GM12878 (cell line): Measurements from ENCODE around the gene KRTAP9-2. TPM values are rescaled to one million over a fixed set of nuclear protein-coding genes. Genes with fewer than 3 reads are reported as not detected.

Experiments used
- ATAC-seq: fragments of 200-7000 bp; cut with Tn5 transposase; 3 replicates; pipeline ENCODE4 v1.9.1; 2020; ENCODE audit warnings: mild to moderate bottlenecking, moderate library complexity
- BruUV-seq: library from RNA; stranded (reverse); fragments of 400-500 nt; replicated peaks from 2 replicates; lab custom pipeline; 2021; lab: Mats Ljungman, UMichigan
- CTCF ChIA-PET: fragments of 300-600 bp; sonication (Branson Sonifier 250); formaldehyde crosslinking; extraction: SDS; loops from one replicate; lab custom pipeline; 2021; ENCODE audit warnings: inconsistent platforms; lab: Yijun Ruan, JAX
- POLR2A ChIA-PET: fragments of 350-600 bp; formaldehyde crosslinking; extraction: SDS; loops from one replicate; lab custom pipeline; 2021; ENCODE audit warnings: inconsistent platforms; lab: Charles Lee
- RAD21 ChIA-PET: fragments of 300-600 bp; sonication (Branson Sonifier 250); formaldehyde crosslinking; loops from one replicate; lab custom pipeline; 2023; ENCODE audit warnings: antibody characterized with exemption; ENCODE audit not compliant: unreplicated experiment; lab: Charles Lee
- SMC1A ChIA-PET: fragments of 300-600 bp; sonication (Branson Sonifier 250); formaldehyde crosslinking; loops from one replicate; lab custom pipeline; 2023; ENCODE audit not compliant: unreplicated experiment, uncharacterized antibody; lab: Charles Lee
- DNase-seq: peaks from one replicate; pipeline ENCODE4 v3.0.0-alpha.2; 2011; ENCODE audit warnings: low read depth, low spot score
- FAIRE-seq: peaks from 3 replicates; lab custom pipeline; 2011; peaks lifted over from hg19 to GRCh38; lab: Jason Lieb, UNC
- H2AFZ ChIP-seq: 2 replicates; pipeline ENCODE4 v1.6.0; 2011; ENCODE audit warnings: low read depth, low read length, control low read depth; ENCODE audit not compliant: control insufficient read depth
- H3K27ac ChIP-seq: 2 replicates; pipeline ENCODE4 v1.5.1; 2011; ENCODE audit warnings: control low read depth; ENCODE audit not compliant: control insufficient read depth, insufficient read depth
- H3K27me3 ChIP-seq, 2 experiments: replicated peaks in 1 of 2; 2 replicates each; pipeline versions ENCODE4 v1.6.0 to v1.6.1; 2011; ENCODE audit warnings: low read length in 1 of 2; ENCODE audit not compliant: control insufficient read depth in 2 of 2, insufficient read depth in 2 of 2
- H3K36me3 ChIP-seq, 2 experiments: 2 replicates each; pipeline ENCODE4 v1.5.1; 2011; ENCODE audit warnings: low read length in 1 of 2; ENCODE audit not compliant: control insufficient read depth in 2 of 2, insufficient read depth in 2 of 2
- H3K4me1 ChIP-seq: 2 replicates; pipeline ENCODE4 v1.6.1; 2011; ENCODE audit warnings: mild to moderate bottlenecking, low read length, moderate library complexity, mixed read lengths; ENCODE audit not compliant: control insufficient read depth, insufficient read depth
- H3K4me2 ChIP-seq: 2 replicates; pipeline ENCODE4 v1.6.0; 2011; ENCODE audit warnings: control low read depth; ENCODE audit not compliant: control insufficient read depth, insufficient read depth
- H3K4me3 ChIP-seq: fragments of 200-600 bp; sonication (generic); 2 replicates; pipeline ENCODE4 v1.5.1; 2016
- H3K79me2 ChIP-seq: 2 replicates; pipeline ENCODE4 v1.6.0; 2011; ENCODE audit warnings: low read length; ENCODE audit not compliant: control insufficient read depth, insufficient read depth
- H3K9ac ChIP-seq: 2 replicates; pipeline ENCODE4 v1.8.0; 2011; ENCODE audit warnings: low read length, control low read depth, mixed read lengths; ENCODE audit not compliant: control insufficient read depth, insufficient read depth
- H3K9me3 ChIP-seq: replicated peaks from 3 replicates; pipeline ENCODE4 v1.5.1; 2011; ENCODE audit warnings: mild to moderate bottlenecking, low read length; ENCODE audit not compliant: control insufficient read depth, insufficient read depth
- H4K20me1 ChIP-seq: 2 replicates; pipeline ENCODE4 v1.6.0; 2011; ENCODE audit not compliant: control insufficient read depth, insufficient read depth
- CEBPZ ChIP-seq: fragments of 150-350 bp; IDR thresholded peaks from 2 replicates; pipeline ENCODE4 v1.6.1; 2016; ENCODE audit warnings: low read depth, low read length
- ETV6 ChIP-seq, 2 experiments: fragments of 450-650 bp in 1 of 2; IDR thresholded peaks in 1 of 2; conservative IDR thresholded peaks in 1 of 2; 2 replicates each; pipeline ENCODE4 v1.6.1; 2014; ENCODE audit warnings: antibody characterized with exemption in 1 of 2, borderline replicate concordance in 1 of 2, low read depth in 1 of 2, mild to moderate bottlenecking in 1 of 2, moderate library complexity in 1 of 2
- HCFC1 ChIP-seq: fragments of 150-350 bp; IDR thresholded peaks from 2 replicates; pipeline ENCODE4 v1.6.1; 2014; ENCODE audit warnings: low read length
- KAT2A ChIP-seq: conservative IDR thresholded peaks from 2 replicates; pipeline ENCODE4 v1.6.1; 2011; ENCODE audit warnings: low read depth, low read length; ENCODE audit not compliant: control insufficient read depth
- RCOR1 ChIP-seq: conservative IDR thresholded peaks from 2 replicates; pipeline ENCODE4 v1.6.1; 2012; ENCODE audit warnings: low read depth, low read length, improper control_type of control experiment
- SMAD1 ChIP-seq: fragments of 450-650 bp; IDR thresholded peaks from 2 replicates; pipeline ENCODE4 v1.6.1; 2018; ENCODE audit warnings: mild to moderate bottlenecking, low read depth; ENCODE audit not compliant: partially characterized antibody
- SMARCA5 ChIP-seq: fragments of 450-650 bp; IDR thresholded peaks from 2 replicates; pipeline ENCODE4 v1.6.1; 2017; ENCODE audit warnings: mild to moderate bottlenecking
- SREBF2 ChIP-seq: IDR thresholded peaks from 2 replicates; pipeline ENCODE4 v1.6.1; 2012; ENCODE audit warnings: mild to moderate bottlenecking, low read length
- TCF3 ChIP-seq: IDR thresholded peaks from 2 replicates; pipeline ENCODE4 v1.6.1; 2012; ENCODE audit warnings: low read depth, mild to moderate bottlenecking, low read length, borderline replicate concordance; ENCODE audit not compliant: insufficient read depth
- YBX1 ChIP-seq: fragments of 450-650 bp; IDR thresholded peaks from 2 replicates; pipeline ENCODE4 v1.6.1; 2016; ENCODE audit warnings: antibody characterized with exemption
- ZNF207 ChIP-seq: fragments of 450-650 bp; IDR thresholded peaks from 2 replicates; pipeline ENCODE4 v1.6.1; 2014; ENCODE audit warnings: antibody characterized with exemption, mild to moderate bottlenecking, borderline replicate concordance
- ZNF384 ChIP-seq: IDR thresholded peaks from 2 replicates; pipeline ENCODE4 v1.6.1; 2012; ENCODE audit warnings: low read depth, mild to moderate bottlenecking, low read length, improper control_type of control experiment, borderline replicate concordance
- ZNF592 ChIP-seq: fragments of 450-650 bp; IDR thresholded peaks from 2 replicates; pipeline ENCODE4 v1.6.1; 2017; ENCODE audit warnings: mild to moderate bottlenecking, moderate library complexity
- WGBS: methylation state at CpG from one replicate; pipeline ENCODE4 v1.1.6; 2016; ENCODE audit warnings: low lambda C conversion rate; ENCODE audit not compliant: insufficient replicate concordance, insufficient coverage; ENCODE audit errors: missing lambda C conversion rate; 5-methylcytosine and 5-hydroxymethylcytosine counted together
- in situ Hi-C: fragments of 300-500 bp; cut with MboI; formaldehyde crosslinking; loops from 9 replicates; pipeline ENCODE4 v1.14.3; 2018; ENCODE audit warnings: mixed read lengths
- intact Hi-C: fragments of 100-400 bp; cut with micrococcal nuclease; formaldehyde crosslinking; loops from one replicate; pipeline ENCODE4 v1.14.2; 2022; ENCODE audit not compliant: unreplicated experiment
- polyA plus RNA-seq, 11 experiments: library from polyadenylated mRNA; depleted of rRNA in 4 of 11; unstranded in 6 of 11; stranded (reverse) in 5 of 11; fragments of >200 nt; fragmentation: Nextera tagmentation in 4 of 11; fragmentation: Illumina TruSeq in 1 of 11; extraction: Ambion mirVana in 4 of 11; extraction: Trizol in 1 of 11; gene quantifications; 1 replicate in 1 of 11; 2 replicates in 10 of 11; pipeline versions ENCODE4 v1.2.1 to v1.2.3, GENCODE V29; 2011 to 2016; ENCODE audit warnings: inconsistent platforms in 2 of 11, missing spikeins in 2 of 11, low read depth in 1 of 11
- total RNA-seq, 4 experiments: library from RNA; depleted of rRNA in 3 of 4; stranded (reverse); fragments of >200 nt in 3 of 4; fragmentation: Illumina TruSeq in 1 of 4; extraction: Trizol in 1 of 4; gene quantifications; 2 replicates each; pipeline versions ENCODE4 v1.2.1 to v1.2.3, GENCODE V29; 2013 to 2021
- TF ChIP-seq, protein P1 (sequence below): fragments of 150-350 bp; IDR thresholded peaks from 2 replicates; pipeline ENCODE4 v1.6.1; 2014; ENCODE audit warnings: mild to moderate bottlenecking, low read depth, low read length
- TF ChIP-seq, protein P2 (sequence below): IDR thresholded peaks from 2 replicates; pipeline ENCODE4 v1.6.1; 2011; ENCODE audit warnings: borderline replicate concordance, low read depth, mild to moderate bottlenecking, moderate library complexity, mixed read lengths, low read length; ENCODE audit not compliant: insufficient read depth; ENCODE audit errors: extremely low read length

Gene KRTAP9-2
- total and polyA plus RNA-seq, 10 of the 15 experiments (the other 5 are each of a cell fraction or from before 2014, with no cell fraction given): not detected

DNA sequence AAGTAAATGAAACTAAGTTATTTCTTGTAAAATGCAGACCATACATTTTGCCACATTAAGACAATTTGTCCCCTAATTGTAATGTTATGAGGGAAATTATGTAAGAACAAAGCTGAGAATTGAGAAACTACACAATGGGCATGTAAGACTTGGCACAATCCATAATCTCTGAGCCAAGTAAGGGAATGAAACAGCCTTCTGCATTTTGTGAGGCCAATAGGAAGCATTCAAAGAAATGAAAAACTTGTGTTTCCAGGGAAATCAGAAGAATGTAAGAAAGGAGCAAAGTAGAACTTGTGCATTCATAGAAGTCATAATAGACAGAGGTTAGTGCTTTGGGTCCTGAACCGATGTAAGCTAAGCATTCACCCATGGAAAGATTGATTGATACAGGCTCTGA lies 24.8 kb downstream of the KRTAP9-2 start:
- TF ChIP-seq SMAD1 (no peak), CEBPZ (no peak), KAT2A (no peak), RCOR1 (no peak), SMARCA5 (no peak), ETV6 (conservative IDR thresholded peaks at IDR 0.05 in 1 of 2, IDR thresholded peaks at IDR 0.05 in 1 of 2; ENCODE audit: borderline replicate concordance in 1 of 2, low read depth in 1 of 2) (no peak), ZNF384 (no peak), SREBF2 (no peak), HCFC1 (no peak), TCF3 (no peak), YBX1 (no peak), ZNF207 (no peak), ZNF592 (no peak)
- TF ChIP-seq, protein P1, sequence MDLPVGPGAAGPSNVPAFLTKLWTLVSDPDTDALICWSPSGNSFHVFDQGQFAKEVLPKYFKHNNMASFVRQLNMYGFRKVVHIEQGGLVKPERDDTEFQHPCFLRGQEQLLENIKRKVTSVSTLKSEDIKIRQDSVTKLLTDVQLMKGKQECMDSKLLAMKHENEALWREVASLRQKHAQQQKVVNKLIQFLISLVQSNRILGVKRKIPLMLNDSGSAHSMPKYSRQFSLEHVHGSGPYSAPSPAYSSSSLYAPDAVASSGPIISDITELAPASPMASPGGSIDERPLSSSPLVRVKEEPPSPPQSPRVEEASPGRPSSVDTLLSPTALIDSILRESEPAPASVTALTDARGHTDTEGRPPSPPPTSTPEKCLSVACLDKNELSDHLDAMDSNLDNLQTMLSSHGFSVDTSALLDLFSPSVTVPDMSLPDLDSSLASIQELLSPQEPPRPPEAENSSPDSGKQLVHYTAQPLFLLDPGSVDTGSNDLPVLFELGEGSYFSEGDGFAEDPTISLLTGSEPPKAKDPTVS: no peak
- TF ChIP-seq, protein P2, sequence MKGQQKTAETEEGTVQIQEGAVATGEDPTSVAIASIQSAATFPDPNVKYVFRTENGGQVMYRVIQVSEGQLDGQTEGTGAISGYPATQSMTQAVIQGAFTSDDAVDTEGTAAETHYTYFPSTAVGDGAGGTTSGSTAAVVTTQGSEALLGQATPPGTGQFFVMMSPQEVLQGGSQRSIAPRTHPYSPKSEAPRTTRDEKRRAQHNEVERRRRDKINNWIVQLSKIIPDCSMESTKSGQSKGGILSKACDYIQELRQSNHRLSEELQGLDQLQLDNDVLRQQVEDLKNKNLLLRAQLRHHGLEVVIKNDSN: no peak
- TF ChIP-seq, all 136 proteins: peak for 0
- RAD21 ChIA-PET: no interaction called here
- FAIRE-seq: no peak
- Histone ChIP-seq H4K20me1 (no peaks in the 10 kb centered on the region), H3K4me3 (no peak overlapping the region), H3K36me3 (no peaks in the 10 kb centered on the region), H3K79me2 (no peaks in the 10 kb centered on the region), H2AFZ (no peak overlapping the region), H3K9ac (no peak overlapping the region), H3K27me3 (no peaks in the 10 kb centered on the region; a peak in 1 of 4 replicates), H3K4me1 (no peaks in the 10 kb centered on the region), H3K27ac (no peak overlapping the region), H3K9me3 (no peaks in the 10 kb centered on the region), H3K4me2 (no peak overlapping the region)
- no TSS peak for BruUV-seq
- intact Hi-C loops: no loop called here
- 0% methylated on average over 1 of the region's 1 CpG for WGBS
- no peak for ATAC-seq
- DNase-seq: no peak
- SMC1A ChIA-PET: no interaction called here
- in situ Hi-C loops: no loop called here
- POLR2A ChIA-PET: no interaction called here
- CTCF ChIA-PET: no interaction called here
